Measurements from ENCODE around the gene PTPN14. TPM values are rescaled to one million over a fixed set of nuclear protein-coding genes. Genes with fewer than 3 reads are reported as not detected.

PTPN14 gene
- total RNA-seq, 4 donors from 2014 or later = 59.4 to 118 (median 66.1) TPM

DNA sequence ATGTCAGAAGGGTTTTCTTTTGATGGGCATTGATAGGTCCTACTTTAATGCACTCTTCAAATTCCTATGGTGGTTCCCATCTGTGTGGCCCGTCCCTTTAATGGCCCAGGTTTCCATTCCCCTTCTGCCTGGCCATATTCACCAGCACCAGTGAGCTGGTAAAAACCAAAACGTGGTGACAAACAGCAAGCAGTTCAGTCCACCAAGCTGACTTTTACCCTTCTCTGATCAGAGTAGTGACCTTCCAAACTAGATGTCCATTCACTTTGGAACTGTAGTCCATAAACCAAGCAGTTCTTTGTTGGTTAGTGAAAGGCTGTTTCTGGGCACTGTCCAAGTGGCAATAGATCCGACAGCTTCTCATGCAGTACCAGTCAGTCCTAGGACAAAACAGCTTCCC, 209.9 kb downstream of the PTPN14 start:
- no peak overlapping the region for H3K4me3 ChIP-seq (ENCODE audit: low read depth, poor library complexity, severe bottlenecking)
- TF ChIP-seq, protein P1, sequence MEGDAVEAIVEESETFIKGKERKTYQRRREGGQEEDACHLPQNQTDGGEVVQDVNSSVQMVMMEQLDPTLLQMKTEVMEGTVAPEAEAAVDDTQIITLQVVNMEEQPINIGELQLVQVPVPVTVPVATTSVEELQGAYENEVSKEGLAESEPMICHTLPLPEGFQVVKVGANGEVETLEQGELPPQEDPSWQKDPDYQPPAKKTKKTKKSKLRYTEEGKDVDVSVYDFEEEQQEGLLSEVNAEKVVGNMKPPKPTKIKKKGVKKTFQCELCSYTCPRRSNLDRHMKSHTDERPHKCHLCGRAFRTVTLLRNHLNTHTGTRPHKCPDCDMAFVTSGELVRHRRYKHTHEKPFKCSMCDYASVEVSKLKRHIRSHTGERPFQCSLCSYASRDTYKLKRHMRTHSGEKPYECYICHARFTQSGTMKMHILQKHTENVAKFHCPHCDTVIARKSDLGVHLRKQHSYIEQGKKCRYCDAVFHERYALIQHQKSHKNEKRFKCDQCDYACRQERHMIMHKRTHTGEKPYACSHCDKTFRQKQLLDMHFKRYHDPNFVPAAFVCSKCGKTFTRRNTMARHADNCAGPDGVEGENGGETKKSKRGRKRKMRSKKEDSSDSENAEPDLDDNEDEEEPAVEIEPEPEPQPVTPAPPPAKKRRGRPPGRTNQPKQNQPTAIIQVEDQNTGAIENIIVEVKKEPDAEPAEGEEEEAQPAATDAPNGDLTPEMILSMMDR (IDR thresholded peaks at IDR 0.05) = no peak
- TF ChIP-seq POLR2A (IDR thresholded peaks at IDR 0.05) = no peak
- intact Hi-C loops (cut with DNase I; ENCODE audit: low total_unique reads) = no loop called here
- no peak for DNase-seq (ENCODE audit: low spot score in 2 of 2)
- WGBS, 2 donors = 84 to 88% methylated on average over 3 of the region's 3 CpGs

DNA sequence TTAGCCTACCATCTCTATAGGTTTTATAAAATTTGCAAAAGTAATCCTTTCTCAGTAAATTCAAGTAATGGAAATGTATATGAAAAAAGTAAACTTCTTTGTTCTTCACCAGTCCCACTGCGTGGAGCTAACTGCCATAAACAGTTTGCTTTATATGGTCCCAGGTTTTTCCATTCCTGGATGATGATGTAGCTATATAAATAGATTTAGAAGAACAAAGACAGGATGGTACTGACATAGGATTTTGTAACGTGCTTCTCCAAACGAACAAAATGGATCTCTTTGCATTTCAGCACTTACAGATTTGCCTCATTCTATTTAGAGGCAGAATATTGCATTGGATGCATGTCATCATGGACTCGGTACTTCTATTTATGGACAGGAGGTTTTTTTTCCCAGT, 213.2 kb downstream of the PTPN14 start:
- intact Hi-C loops (cut with DNase I; ENCODE audit: low total_unique reads) = no loop called here
- WGBS, 2 donors = 50 to 65% methylated on average over 4 of the region's 4 CpGs
- no peak for DNase-seq (ENCODE audit: low spot score in 2 of 2)
- TF ChIP-seq, protein P1 (IDR thresholded peaks at IDR 0.05) = no peak
- no peak for TF ChIP-seq POLR2A (IDR thresholded peaks at IDR 0.05)
- H3K4me3 ChIP-seq (ENCODE audit: low read depth, poor library complexity, severe bottlenecking) = no peak overlapping the region

DNA sequence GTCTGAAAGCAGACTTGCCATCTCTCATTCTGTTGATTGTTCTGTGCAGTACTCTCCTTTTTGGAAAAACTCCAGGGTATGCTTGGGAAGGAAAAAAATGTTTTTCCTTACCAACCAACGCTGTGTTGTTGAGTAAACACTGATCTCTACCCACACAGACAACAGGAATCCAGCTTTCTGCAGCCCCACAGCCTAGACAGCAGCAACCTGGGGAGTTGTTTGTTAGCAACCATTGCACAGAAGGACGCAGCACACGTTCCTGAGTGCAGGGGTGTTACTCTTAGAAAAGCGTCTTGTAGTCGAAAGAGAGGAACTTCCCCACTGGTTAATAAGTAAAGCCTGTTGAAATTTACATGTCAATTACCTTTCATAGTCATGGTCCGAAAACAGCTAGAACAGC, 213.9 kb downstream of the PTPN14 start:
- intact Hi-C loops (cut with DNase I; ENCODE audit: low total_unique reads) = no loop called here
- WGBS, 2 donors = 9 to 22% methylated on average over 6 of the region's 6 CpGs
- no peak overlapping the region for H3K4me3 ChIP-seq (ENCODE audit: low read depth, poor library complexity, severe bottlenecking)
- TF ChIP-seq, protein P1 (IDR thresholded peaks at IDR 0.05) = no peak
- no peak for TF ChIP-seq POLR2A (IDR thresholded peaks at IDR 0.05)
- no peak for DNase-seq (ENCODE audit: low spot score in 2 of 2)

DNA sequence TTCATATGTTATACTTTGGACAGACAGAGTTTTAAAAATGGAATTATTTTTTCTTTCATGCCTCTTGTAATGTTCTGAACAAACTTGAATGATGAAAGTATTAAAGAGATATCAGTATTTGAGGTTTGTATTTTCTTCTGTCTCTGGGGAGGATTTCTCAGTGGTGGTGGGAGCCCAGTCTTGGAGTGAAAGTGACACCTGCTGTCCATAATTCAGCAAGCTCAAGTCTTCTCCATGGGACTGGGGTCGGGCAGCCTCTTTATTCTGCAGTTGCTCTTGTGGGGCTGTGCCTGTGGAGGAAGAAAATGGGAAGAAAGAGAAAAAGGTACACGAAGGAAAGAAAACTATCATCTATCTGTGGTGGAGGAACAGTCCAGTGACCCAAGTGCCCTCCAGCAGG, 214.4 kb downstream of the PTPN14 start:
- WGBS, 2 donors = 44 to 51% methylated on average over 2 of the region's 2 CpGs
- H3K4me3 ChIP-seq (ENCODE audit: low read depth, poor library complexity, severe bottlenecking) = no peak overlapping the region
- TF ChIP-seq, protein P1 (IDR thresholded peaks at IDR 0.05) = no peak
- no peak for TF ChIP-seq POLR2A (IDR thresholded peaks at IDR 0.05)
- intact Hi-C loops (cut with DNase I; ENCODE audit: low total_unique reads) = no loop called here
- DNase-seq (ENCODE audit: low spot score in 2 of 2) = no peak

DNA sequence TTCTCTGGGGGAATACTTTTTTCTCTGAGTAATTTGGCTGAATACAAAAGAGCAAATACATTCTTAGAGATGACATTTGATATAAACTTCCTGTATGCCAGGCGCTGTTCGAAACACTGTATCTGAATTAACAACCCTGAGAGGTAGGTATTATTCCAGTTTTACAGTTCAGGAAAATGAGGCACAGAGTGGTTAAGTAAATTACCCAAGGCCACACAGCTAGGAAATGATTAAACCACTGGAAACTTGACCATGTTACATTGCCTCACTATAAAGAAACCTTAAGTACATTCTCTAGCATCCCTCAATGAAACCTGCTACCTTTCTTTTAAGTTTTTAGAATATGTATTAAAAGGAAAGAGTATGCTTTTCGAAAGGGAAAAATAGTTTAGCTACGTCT, 215.8 kb downstream of the PTPN14 start:
- WGBS, 2 donors = 84 to 85% methylated on average over 4 of the region's 4 CpGs

More for the DNA sequence above, 215.8 kb downstream of the PTPN14 start:
- no peak overlapping the region for H3K4me3 ChIP-seq (ENCODE audit: low read depth, poor library complexity, severe bottlenecking)
- DNase-seq (ENCODE audit: low spot score in 2 of 2) = no peak
- intact Hi-C loops (cut with DNase I; ENCODE audit: low total_unique reads) = loop anchor here (2.0 kb wide), 1 partner anchor 251 kb away; no protein-coding TSS in a partner anchor
- TF ChIP-seq, protein P1 (IDR thresholded peaks at IDR 0.05) = no peak
- no peak for TF ChIP-seq POLR2A (IDR thresholded peaks at IDR 0.05)

Measured in lower leg skin (tissue), 4 donors.